Islet of Langerhans (tissue), 1 donor: ENCODE measurements around the gene UHMK1.

ENCODE experiments used
- FAIRE-seq: peaks from one replicate; lab custom pipeline; 2011; peaks lifted over from hg19 to GRCh38; lab: Jason Lieb, UNC

UHMK1 gene

DNA sequence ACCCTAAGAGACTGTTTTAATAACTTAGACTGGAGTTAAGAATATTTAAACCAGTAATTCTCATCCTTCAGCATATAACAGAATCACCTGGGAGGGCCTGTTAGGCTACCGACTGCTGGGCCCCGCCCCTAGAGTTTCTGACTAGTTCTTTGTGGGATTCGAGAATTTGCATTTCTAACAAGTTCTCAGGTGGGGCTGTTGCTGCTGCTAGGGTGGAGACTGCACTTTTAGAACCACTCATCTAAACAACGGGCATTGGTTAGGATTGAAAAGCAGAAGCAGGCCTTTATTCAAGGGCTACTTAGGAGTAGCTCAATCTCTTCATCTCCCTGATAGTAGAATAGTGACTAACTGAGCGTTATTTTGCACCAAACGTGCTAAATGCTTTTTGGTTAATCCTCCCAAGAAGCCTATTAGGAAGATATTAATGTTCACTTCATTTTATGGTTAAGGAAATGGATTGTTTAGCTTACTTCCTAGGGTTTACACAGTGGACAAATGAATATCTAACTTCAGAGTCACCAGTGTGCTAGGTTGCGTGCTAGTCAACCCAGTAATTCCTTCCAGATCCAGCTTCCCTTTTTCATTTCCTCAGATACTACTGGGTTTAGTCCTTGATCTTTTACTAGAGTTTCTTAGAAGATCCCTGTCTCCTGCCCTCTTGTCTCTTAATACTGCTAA is 32.8 kb downstream of the UHMK1 start:
- no peak for FAIRE-seq

DNA sequence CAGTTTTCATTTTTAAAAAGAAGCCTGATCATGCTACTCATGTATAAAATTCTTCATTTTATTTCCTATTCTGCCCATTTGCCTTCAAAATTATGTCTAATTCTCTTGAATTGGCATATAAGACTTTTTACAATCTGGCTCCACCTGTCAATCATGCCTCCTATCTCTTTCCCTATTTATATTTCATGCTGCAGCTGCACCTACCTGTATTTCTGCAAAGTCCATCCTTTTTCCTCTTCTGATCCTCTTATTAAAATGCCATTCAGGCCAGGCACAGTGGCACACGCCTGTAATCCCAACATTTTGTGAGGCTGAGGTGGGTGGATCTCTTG is 33.3 kb downstream of the UHMK1 start:
- FAIRE-seq = no peak

DNA sequence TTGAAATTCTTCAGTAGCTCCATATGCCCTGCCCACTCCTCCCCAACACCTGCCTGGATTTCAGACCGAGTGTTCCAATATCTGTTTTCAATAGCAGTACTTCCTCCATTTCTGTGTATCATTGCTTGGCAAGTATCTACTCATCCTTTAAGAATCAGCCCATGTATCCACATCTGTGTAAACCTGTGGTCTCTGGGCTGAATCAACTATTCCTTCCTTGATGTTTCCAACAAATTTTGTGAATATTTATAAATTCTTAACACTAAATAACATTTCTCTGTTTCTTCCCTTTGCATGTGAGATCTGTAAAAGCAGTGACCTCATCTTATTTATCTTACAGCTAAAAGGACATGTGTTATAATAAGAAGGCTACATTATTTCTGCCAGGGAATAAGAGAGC is 37.9 kb downstream of the UHMK1 start:
- FAIRE-seq = no peak

DNA sequence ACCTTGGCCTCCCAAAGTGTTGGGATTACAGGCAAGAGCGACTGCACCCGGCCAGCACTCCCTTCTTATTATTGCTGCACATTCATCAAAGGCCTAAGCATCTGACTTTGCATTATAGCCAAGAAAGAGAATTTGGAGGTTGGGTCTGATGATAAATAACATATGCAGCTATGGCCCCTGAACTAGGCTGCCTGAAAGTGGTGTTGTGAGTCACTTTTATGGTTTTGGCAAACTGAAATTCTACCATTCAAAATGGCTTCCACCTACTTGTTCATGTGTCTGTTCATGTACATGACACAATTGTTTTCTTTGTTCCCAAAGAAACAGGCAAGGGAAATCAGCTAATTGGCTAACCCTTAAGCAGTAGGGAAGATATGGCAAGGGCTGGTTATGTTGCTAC is 38.9 kb downstream of the UHMK1 start:
- FAIRE-seq = no peak

DNA sequence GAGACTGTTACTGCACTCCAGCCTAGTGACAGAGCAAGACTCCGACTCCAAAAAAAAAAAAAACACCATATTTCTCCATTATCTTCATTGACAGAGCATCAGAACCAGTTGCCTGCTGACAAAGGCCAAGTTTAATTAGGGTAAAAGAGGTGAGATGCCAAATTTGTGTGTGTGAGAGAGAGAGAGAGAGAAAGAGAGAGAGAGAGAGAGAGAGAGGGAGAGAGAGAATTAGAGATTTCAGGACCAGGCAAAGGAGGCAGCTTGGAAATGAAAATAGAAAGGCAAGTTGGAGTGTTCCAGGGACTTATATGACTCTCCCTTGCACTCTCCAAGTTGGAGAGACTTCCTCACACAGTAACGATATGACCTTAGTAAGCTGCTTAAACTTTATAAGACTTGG is 39.6 kb downstream of the UHMK1 start:
- no peak for FAIRE-seq

DNA sequence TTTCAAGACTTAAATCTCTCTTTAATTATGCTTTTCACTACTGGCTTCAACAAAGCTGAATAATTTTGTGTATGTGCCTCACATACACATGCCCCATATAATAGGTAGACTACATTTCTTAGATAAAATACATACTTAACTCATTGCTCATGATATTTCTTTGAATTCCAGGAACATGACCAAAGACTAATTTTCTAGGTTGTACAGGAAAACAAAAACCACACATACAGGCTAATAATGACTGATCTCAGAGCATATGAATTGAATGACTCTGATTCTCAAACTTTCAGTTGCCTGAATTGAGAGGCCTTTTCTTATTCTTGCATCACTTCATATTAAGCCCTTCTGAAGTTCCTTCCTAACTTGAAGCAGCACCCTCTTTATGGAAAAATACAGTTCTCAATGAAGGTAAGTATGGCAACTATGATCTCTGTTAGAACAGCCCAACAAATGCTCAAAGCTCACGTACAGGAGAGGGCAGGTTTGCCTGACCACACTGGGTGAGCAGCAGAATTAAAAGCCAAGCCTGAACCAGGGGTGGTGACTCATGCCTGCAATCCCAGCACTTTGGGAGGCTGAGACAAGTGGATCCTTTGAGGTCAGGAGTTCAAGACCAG is 41.3 kb downstream of the UHMK1 start:
- FAIRE-seq = no peak

DNA sequence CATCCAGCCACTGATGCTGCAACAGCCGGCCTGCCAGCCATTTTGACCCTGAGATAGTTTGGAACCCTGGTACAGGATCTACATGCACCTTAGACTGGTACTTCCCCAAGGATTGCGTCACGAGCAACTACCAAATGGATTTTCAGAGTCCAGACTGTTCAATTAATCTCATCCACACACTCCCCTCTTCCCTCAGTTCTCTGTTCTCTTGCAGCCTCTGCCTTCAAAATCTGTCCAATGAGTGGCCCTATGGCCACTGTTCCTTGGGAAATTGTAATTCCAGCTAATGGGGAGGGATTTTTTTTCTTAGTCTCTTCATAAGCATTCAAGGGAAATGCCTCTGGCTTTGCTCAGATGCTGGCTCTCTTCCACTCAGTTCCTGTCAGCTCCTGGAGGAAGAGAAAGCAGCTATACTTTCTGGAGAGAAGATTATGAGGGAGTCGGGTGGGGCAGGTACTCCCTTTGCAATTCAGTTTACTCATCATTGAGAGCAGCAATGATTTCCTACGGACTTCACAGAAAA is 44.1 kb downstream of the UHMK1 start:
- FAIRE-seq = no peak

DNA sequence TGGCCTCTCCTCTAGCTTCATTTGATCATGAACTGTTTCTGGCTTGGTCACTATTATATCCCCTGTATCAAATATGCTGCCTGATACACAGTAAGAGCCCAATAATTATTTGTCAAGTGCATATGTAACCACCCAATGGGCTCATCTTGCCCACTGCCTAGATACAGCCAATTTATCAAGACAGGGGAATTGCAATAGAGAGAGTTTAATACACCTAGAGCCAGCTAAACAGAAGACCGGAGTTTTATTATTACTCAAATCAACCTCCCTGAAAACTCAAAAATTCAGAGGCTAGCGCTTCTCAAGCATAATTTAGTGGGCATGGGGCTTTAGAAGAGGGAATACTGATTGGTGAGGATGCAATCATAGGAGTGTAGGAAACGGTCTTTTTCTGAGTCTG is 45.6 kb downstream of the UHMK1 start:
- FAIRE-seq = no peak

DNA sequence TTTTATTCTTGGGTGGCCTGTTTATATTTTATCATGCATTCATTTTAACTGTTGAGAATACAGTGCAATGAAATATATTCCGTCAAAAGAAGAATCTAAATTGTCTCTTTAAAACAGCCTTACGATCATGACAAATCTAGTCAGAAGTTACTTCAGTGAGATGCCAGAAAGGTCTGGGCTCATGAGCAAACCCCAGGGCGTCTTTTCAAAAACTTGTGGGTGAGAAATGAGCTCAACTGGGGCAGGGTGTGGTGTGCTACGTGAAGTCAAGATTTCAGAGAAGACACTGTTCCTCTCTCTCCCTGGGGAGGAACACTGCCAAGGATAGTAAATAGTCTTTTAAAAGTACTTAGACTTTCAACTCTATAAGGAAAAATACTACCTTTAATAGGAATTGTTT is 50.6 kb downstream of the UHMK1 start:
- no peak for FAIRE-seq

DNA sequence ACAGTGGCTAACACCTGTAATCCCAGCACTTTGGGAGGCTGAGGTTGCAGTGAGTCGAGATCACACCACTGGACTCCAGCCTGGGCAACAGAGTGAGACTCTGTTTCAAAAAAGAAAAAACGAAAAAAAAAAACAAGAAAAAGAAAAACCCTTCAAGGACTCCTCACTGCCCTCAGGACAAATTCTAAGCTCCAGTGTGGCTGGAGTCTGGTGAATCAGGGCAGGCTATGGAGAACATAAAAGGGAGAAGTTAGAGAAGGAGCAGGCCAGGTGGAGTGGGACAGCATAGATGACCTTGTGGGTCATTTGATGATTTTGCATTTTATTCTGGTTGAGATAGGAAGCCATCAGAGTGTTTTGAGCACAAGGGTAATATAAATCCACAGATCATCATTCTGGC is 51.4 kb downstream of the UHMK1 start:
- FAIRE-seq = no peak

DNA sequence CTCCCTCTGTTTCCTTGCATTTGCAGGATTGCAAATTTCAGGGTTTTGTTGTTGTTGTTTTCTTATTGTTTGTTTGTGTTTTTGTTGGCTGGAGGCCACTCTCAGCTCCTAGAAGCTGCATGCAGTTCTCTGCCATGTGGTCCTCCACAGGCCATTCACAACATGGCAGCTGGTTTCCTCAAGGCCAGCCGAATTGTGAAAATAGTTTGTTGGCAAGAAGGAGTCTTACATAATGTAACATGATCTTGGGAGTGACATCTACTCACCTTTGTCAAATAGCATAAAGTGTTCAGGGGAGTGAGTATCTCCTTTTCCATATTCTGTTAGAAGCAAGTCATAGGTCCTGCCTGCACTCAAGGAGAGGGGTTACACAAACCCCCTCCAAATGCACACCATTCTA is 53.3 kb downstream of the UHMK1 start:
- no peak for FAIRE-seq

DNA sequence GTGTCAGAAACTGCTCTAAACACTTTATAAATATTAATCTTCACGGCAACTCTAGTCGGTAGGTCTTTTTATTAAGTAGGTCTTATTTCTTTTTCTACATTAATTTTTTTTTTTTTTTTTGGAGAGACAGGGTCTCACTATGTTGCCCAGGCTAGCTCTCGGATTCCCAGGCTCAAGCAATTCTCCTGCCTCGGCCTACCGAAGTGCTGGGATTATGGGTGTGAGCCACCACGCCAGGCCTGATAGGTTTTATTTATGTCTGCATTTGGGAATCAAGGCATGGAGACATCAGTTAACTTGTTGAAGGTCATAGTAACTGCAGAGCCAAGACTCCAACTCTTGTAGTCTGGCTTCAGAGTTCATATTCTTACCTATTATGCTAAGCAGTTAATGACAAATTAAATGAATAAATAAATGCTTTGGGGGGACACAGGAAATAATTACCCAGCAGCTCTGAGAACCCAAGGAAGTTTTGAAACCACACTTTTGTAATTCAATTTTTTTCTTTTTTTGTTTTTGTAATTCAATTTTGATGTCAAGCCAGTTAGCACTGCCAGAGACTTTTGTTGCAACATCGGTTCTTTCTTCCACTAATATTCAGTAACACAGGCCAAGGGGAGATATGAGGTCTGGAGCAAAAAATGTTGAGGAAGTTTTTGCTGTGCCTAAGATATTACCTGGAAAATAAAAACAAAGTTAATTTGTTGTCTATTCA is 54.5 kb downstream of the UHMK1 start:
- FAIRE-seq = no peak

DNA sequence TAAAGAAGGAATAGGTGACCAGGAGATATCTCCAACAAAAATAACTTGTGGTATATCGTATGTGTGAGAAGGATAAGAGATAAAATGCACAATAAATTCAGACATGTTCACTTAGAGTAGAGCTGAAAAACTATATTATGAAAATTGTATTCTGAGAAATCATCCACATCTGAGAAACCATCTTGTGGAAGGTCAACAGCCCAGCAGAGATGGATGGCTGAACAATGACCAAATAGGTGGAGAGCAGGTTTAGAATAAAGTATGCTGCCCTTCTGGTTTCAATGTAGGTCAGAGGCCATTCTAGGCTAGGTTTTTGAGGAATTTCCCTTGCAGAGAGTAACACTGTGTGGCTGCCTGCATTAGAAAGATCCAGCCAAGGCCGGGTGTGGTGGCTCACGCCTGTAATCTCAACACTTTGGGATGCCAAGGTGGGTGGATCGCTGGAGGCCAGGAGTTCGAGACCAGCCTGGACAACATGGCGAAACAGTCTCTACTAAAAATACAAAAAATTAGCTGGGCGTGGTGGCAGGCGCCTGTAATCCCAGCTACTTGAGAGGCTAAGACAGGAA is 55.1 kb downstream of the UHMK1 start:
- no peak for FAIRE-seq

DNA sequence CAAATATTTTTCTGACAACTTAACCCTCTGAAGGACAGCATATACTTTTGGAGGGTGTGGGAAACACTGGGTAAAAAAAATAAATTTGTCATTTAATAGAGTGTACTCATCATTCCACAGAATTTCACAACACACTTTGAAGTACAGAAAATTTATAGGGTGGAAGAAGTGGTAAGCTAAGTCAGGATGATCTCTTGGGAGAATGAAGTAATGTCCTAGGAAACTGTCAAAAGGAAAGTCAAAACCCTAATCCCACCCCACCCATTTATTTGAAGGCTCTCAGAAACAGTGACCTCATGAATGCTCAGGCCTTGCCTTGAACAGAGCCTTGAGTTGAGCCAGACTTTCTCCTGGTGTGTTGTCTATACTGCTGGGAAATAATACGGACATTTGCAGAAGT is 56.6 kb downstream of the UHMK1 start:
- FAIRE-seq = no peak

DNA sequence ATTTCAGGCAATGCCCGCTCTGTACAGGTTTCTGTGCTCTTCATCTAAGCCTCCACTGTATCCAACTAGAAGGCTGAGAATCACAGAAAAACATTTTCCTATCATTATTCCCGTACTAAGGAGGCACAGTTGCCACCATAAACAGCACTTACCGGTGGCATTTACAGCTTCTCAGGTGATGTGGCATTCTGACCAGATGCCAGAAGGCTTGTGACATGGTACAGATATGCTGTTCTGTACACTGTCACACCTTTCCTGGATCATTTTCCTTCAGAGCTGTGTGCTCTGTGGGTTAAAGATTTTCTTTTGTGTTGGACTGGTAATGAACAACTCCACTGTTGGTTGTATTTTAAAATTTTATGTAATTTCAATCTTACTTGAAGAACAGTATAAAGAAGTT is 59.9 kb downstream of the UHMK1 start:
- no peak for FAIRE-seq

DNA sequence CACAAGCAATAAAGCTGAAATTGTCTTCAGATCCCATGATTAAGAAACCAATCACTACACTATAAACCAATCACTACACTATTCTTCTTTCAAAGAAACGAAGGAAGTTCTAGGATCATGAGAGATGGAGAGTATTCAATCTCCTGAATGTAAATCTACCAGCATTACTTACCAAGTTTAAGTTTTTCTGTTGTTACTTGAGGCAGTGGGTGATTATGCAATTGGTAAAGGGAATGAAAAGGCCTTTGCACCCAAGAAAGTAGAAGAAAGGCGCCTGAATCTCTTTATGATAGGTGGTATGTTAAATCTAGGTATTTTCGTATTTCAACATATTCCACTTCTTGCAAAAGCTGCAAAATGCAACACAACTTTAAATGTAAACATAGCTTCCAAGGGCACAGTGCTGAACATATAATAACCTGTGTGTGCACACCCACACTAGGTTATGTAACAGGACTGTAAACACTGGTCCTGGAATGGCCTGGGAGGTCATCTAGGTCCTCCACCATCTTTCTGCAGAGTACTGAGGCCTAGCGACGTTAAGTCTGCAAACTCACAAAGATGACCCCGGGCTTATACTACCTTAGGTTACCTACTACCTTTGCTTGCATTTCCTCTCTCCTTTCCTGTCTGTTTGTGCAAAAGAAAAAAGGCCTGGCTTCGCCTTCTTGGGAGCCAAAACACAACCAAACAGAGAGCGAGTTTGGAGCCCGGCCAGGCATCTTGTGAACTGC is 62.9 kb downstream of the UHMK1 start:
- no peak for FAIRE-seq

DNA sequence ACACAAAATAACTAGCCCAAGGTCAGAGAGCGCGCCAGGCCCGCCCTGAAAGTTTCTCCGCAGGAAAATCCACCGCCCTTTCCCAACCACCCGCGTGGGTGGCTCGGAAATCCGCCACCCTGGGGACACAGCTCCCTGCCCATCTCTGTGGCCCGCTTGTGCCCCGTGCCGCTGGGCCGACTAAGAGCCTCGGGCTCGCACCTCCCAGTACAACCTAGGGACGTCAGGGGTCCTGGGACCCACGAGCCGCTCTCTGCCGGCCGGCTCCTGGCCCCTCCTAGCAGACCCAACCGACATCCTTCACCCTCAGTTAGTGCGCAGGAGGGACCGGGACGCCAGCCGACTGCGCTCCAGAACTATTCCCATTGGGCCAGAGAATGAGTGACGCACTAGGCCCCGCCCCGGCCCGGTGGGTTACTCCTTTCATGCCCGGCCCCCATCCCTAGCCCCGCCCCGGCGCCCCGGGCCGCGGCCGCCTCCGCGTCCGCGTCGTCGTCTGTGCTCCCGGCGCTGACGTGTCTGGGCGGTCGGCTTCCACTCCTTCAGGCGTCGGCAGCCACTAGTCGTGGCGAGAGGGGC is 63.5 kb downstream of the UHMK1 start:
- FAIRE-seq = no peak

DNA sequence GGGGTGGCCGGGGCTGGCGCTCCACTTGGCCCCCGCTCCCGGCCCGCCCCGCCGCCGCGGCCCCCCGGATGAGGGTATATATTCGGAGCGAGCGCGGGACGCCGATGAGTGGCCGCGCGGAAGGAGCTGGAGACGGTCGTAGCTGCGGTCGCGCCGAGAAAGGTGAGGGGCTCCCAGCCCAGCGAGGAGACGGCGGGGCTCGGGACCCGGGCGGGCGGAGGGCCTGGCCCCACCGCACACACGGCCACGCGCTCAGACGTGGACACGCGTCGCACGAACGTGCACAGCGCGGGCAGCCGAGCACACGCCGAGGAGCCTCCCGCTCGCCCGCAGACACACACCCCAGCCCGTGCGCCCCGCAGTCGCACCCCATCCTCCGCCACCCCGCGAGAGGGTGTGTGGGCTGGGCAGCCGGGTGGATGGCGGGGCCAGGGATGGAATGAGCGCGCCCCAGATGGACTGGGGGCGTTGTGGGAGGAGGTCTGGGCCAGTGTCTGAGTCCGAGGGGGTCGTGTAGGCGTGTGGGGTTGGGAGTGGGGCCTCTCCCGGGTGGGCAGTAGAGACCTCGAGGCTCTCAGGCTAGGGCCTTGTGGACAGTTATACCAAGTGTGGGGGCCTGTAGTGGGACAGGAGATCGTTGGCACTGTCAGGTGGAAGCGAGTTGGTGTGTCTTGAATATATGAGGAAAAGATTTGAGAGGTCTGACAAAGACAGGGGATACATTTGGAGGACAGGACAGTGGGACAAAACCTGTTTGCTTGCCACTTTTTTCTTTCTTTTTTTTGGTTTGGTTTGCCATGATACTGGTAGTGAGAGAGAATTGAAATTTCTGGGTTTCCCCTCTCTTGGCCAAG is 64.2 kb downstream of the UHMK1 start, which contains the start of gene UAP1:
TSS of gene UAP1 (plus strand) at position 107 of the 854 bp plus-strand sequence. CDS start 4,347 bp downstream, outside the sequence.
- no peak for FAIRE-seq

DNA sequence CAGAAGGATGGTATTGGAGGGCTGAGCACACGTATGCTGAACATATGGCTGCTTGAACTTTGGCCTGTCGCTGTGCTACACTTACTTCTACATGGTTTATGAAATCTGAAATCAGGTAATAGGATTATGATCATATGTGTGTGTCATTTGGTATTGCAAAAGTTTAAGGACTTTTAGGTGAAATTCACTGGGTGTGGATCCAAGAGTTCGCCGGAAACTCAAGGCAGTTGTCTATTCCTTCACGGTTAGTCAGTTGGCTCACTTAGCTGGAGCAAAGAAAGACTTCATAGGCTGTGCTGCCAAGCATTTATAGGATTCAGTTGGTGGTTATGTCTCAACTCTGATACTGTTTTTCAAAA is 64.8 kb downstream of the UHMK1 start:
- FAIRE-seq = no peak

DNA sequence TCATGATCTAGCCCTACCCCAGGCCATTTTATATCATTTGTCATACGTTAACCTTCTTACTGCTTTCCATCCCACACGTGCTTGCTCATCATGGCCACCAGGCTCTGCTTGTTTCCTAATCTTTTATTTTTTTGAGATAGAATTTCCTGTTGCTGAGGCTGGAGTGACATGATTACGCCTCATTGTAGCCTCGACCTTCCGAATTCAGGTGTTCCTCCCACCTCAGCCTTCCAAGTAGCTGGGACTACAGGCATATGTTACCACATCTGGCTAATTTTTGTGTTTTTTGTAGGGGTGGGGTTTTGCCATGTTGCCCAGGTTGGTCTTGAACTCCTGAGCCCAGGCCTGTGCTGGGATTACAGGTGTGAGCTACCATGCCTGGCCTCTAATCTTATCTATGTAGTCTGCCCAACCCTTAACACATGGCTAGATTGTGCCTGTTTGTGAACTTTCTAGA is 67.2 kb downstream of the UHMK1 start:
- FAIRE-seq = no peak

DNA sequence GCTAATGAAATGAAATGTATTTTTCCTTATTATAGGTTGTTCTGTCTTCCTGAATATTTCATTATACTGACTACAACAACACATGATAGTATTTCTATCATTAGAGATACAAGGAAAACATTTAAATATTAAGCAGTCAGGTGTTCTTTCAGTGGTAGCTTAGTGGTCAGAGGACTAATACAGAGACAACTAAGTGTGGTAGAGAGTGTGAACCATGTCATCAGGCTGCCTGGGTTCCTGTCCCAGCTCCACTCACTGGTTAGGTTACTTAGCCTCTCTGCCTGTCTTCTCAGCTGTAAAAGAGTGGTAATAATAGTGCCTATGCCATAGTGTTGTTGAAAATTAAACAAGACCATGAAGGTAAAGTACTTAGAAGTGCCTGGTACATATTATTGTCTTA is 67.8 kb downstream of the UHMK1 start:
- FAIRE-seq = no peak
